Activated CD8-positive, alpha-beta T cell treated with anti-CD3 and anti-CD28 coated beads for 36 hours (primary cell): Measurements from ENCODE around the gene DNAAF1. TPM values are rescaled to one million over a fixed set of nuclear protein-coding genes. Genes with fewer than 3 reads are reported as not detected.

ENCODE experiments used
- ATAC-seq: fragments of 200-7000 bp; cut with Tn5 transposase; one replicate; pipeline ENCODE4 v1.10.0; 2021; ENCODE audit warnings: mild to moderate bottlenecking, moderate library complexity
- CTCF ChIA-PET: fragments of 350-600 bp; sonication (Branson Sonifier 250); formaldehyde crosslinking; loops from one replicate; lab custom pipeline; 2021; ENCODE audit warnings: antibody characterized with exemption; lab: Charles Lee
- POLR2A ChIA-PET: fragments of 350-600 bp; sonication (Branson Sonifier 250); formaldehyde crosslinking; loops from one replicate; lab custom pipeline; 2021; ENCODE audit warnings: antibody characterized with exemption; lab: Charles Lee
- DNase-seq: peaks from one replicate; pipeline ENCODE4 v3.0.0-alpha.2; 2020
- H3K27ac Mint-ChIP-seq: one replicate; pipeline ENCODE4 v1.8.0; 2021; ENCODE audit warnings: mild to moderate bottlenecking, mixed read lengths
- H3K27me3 Mint-ChIP-seq: one replicate; pipeline ENCODE4 v1.8.0; 2021; ENCODE audit warnings: mixed read lengths
- H3K36me3 Mint-ChIP-seq: one replicate; pipeline ENCODE4 v1.8.0; 2021; ENCODE audit warnings: low read depth, mixed read lengths
- H3K4me1 Mint-ChIP-seq: one replicate; pipeline ENCODE4 v1.8.0; 2021; ENCODE audit warnings: low read depth, mixed read lengths
- H3K4me3 Mint-ChIP-seq: one replicate; pipeline ENCODE4 v1.8.0; 2021; ENCODE audit warnings: mild to moderate bottlenecking, moderate library complexity, mixed read lengths
- H3K9me3 Mint-ChIP-seq: one replicate; pipeline ENCODE4 v1.8.0; 2021; ENCODE audit warnings: mixed read lengths
- CTCF ChIP-seq: fragments of 200-600 bp; IDR thresholded peaks from one replicate; pipeline ENCODE4 v1.8.0; 2022; ENCODE audit warnings: antibody characterized with exemption, mild to moderate bottlenecking
- intact Hi-C: fragments of 100-400 bp; cut with micrococcal nuclease; formaldehyde crosslinking; loops from one replicate; pipeline ENCODE4 v1.10.0; 2022
- total RNA-seq, 2 experiments: library from RNA; stranded (reverse); gene quantifications; one replicate each; pipeline ENCODE4 v1.2.3, GENCODE V29; 2021

Gene DNAAF1
- total RNA-seq, 2 experiments from 2014 or later, result not detected

GRCh38 chr16:84120023-84120422, 25.1 kb upstream of the DNAAF1 start:
- H3K4me1 Mint-ChIP-seq, result peaks cover 16% of the 10 kb centered on the region
- intact Hi-C loops, result no loop called here
- no peak for DNase-seq
- ATAC-seq, result no peak
- CTCF ChIA-PET, result interaction anchor here (6.1 kb wide), 1 partner anchor 32 kb away, joined by 40 read pairs; no protein-coding TSS in a partner anchor
- H3K4me3 Mint-ChIP-seq, result no peak overlapping the region
- H3K27me3 Mint-ChIP-seq, result no peaks in the 10 kb centered on the region
- H3K9me3 Mint-ChIP-seq, result no peaks in the 10 kb centered on the region
- POLR2A ChIA-PET, result interaction anchor here (0.6 kb wide), 1 partner anchor 21 kb away, joined by 3 read pairs; no protein-coding TSS in a partner anchor
- no peak for TF ChIP-seq CTCF
- H3K27ac Mint-ChIP-seq, result no peak overlapping the region
- peaks cover 12% of the 10 kb centered on the region for H3K36me3 Mint-ChIP-seq

- Mint-ChIP-seq H3K36me3 (peaks cover 9% of the 10 kb centered on the region), H3K4me3 (no peak overlapping the region), H3K27ac (no peak overlapping the region), H3K4me1 (peaks cover 9% of the 10 kb centered on the region), H3K27me3 (no peaks in the 10 kb centered on the region), H3K9me3 (no peaks in the 10 kb centered on the region)
- DNase-seq (no peak), ATAC-seq (no peak)
- POLR2A ChIA-PET, result no interaction called here
- intact Hi-C loops, result no loop called here
- CTCF ChIA-PET, result interaction anchor here (1.1 kb wide), 1 partner anchor 55 kb away, joined by 3 read pairs; no protein-coding TSS in a partner anchor
- no peak for TF ChIP-seq CTCF
Observed at GRCh38 chr16:84121007-84121406, 24.1 kb upstream of the DNAAF1 start.

GRCh38 chr16:84124257-84125073, 20.6 kb upstream of the DNAAF1 start:
- H3K36me3 Mint-ChIP-seq, result peaks cover 16% of the 10 kb centered on the region
- ChIA-PET POLR2A (interaction anchor here (1.1 kb wide), 1 partner anchor 14 kb away, joined by 3 read pairs; no protein-coding TSS in a partner anchor), CTCF (no interaction called here)
- H3K4me3 Mint-ChIP-seq, result no peak overlapping the region
- TF ChIP-seq CTCF, result no peak
- H3K27me3 Mint-ChIP-seq, result no peaks in the 10 kb centered on the region
- intact Hi-C loops, result no loop called here
- DNase-seq (no peak), ATAC-seq (no peak)
- no peaks in the 10 kb centered on the region for H3K9me3 Mint-ChIP-seq
- no peak overlapping the region for H3K27ac Mint-ChIP-seq
- H3K4me1 Mint-ChIP-seq, result no peaks in the 10 kb centered on the region

- ATAC-seq (no peak), DNase-seq (no peak)
- no peaks in the 10 kb centered on the region for H3K9me3 Mint-ChIP-seq
- no peak for TF ChIP-seq CTCF
- intact Hi-C loops, result no loop called here
- no peak overlapping the region for H3K4me3 Mint-ChIP-seq
- POLR2A ChIA-PET, result interaction anchor here (1.4 kb wide), 1 partner anchor 14 kb away, joined by 3 read pairs; the partner anchor contains the start of gene MBTPS1
- peaks cover 10% of the 10 kb centered on the region for H3K4me1 Mint-ChIP-seq
- no peaks in the 10 kb centered on the region for H3K27me3 Mint-ChIP-seq
- H3K36me3 Mint-ChIP-seq, result peaks cover 17% of the 10 kb centered on the region
- CTCF ChIA-PET, result no interaction called here
- no peak overlapping the region for H3K27ac Mint-ChIP-seq
Observed at GRCh38 chr16:84131117-84131516, 14.0 kb upstream of the DNAAF1 start.
